Measurements from ENCODE around the gene GANC.

Gene GANC

GRCh38 chr15:42385206-42385979, 112.4 kb downstream of the GANC start:
- DNase-seq: no peak

- DNase-seq: no peak
Observed at GRCh38 chr15:42385980-42386700, 113.1 kb downstream of the GANC start.

GRCh38 chr15:42387603-42388002, 114.6 kb downstream of the GANC start:
- DNase-seq: no peak

- DNase-seq: no peak
Observed at GRCh38 chr15:42392309-42393024, 119.5 kb downstream of the GANC start.

GRCh38 chr15:42394106-42394505, 121.1 kb downstream of the GANC start:
- DNase-seq: no peak

- DNase-seq: no peak
Observed at GRCh38 chr15:42395838-42396237, 122.8 kb downstream of the GANC start.

- no peak for DNase-seq
Observed at GRCh38 chr15:42401544-42402454, 128.8 kb downstream of the GANC start.

DNA sequence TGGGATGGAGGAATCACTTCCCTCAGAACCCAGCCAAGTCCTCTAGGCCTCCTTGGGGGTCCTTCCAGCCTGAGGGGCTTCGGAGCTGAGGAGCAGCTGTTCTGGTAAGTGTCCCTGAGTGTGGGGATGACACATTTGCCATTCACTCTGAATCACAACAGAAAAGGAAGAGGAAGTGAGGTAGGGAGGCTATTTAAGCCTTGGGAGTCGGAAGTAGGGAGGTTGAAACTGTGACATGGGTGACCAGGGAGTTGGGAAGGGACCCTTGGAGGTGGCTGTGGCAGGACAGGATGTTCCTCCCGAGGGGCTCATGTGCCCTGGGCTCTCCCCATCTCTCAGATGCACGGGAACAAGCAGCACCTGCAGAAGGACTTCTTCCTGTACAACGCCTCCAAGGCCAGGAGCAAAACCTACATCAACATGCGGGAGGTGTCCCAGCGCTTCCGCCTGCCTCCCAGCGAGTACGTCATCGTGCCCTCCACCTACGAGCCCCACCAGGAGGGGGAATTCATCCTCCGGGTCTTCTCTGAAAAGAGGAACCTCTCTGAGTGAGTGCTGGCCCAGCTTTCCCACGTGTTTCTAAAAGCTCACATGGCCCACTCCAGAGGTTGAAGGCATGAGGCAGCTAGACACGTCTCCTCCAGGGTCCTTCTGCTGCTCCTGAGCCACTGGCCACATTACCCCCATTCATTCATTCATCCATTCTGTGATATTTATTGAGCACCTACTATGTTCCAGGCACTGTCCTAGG, 129.6 kb downstream of the GANC start:
- no peak for DNase-seq

GRCh38 chr15:42403389-42403788, 130.4 kb downstream of the GANC start:
- no peak for DNase-seq

GRCh38 chr15:42404461-42405235, 131.6 kb downstream of the GANC start:
- DNase-seq: no peak

DNA sequence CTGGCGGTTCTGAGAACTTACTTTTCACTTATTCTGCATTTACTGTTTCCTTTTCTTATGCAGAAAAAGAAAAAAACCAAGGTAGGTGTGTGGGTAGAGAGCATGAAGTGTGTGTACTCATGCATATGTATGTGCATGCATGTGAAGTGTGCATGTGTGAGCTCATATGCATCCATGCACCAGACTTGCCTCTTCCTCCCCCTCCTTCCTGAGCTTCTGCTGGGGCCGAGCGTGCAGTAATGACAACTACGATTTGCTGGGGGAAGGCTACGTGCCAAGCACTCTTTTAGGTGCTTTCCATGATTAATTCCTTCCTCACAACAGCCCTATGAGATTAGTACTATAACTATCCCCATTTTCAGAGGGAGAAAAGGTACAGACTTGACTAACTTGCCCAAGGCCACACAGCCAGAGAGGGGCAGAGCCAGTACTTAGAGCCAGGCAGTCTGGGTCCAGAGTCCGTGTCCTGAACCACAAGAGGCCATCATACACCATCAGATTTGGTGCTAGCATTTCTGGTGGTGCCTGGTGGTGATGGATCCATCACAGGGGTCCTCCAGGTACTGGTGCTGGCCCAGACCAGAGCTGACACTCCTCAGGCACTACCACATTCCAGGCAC, 133.0 kb downstream of the GANC start:
- DNase-seq: no peak
